Pons (tissue), 1 donor: Measurements from ENCODE around the gene C14orf180.
A peak's percentile ranks its signal among the peaks of the same experiment; 100 is the strongest.
"Not testable (repeated sequence)": the region's sequence is repeated elsewhere in the genome, so short reads cannot be mapped to it uniquely, and the experiment has no call there.

Source experiments
- DNase-seq: peaks from one replicate; pipeline ENCODE4 v3.0.0-alpha.2; 2016; ENCODE audit warnings: low spot score

C14orf180 gene

DNA sequence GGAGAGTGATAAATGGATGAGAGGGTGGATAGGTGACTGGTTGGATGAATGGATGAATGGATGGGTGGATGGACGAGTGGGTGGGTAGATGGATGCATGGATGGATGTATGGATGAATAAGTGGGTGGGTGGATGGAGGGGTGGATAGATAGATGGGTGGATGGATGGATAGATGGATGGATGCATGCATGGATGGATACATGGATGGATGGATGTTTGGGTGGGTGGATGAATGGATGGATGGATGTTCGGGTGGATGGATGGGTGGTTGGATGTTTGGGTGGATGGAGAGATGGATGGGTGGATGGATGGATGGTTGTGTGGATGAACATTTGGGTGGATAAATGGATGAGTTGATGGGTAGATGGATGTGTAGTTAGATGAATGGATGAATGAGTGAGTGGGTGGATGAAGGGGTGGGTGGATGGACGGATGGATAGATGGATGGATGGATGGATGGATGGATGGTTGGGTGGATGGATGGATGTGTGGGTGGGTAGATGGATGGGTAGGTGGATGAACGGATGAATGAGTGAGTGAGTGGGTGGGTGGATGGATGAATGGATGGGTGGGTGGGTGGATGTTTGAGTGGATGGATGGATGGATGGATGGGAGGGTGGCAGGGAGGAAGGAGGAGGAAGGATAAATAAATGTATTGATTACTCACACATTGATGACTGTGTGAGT, 34.7 kb downstream of the C14orf180 start:
- no peak for DNase-seq

DNA sequence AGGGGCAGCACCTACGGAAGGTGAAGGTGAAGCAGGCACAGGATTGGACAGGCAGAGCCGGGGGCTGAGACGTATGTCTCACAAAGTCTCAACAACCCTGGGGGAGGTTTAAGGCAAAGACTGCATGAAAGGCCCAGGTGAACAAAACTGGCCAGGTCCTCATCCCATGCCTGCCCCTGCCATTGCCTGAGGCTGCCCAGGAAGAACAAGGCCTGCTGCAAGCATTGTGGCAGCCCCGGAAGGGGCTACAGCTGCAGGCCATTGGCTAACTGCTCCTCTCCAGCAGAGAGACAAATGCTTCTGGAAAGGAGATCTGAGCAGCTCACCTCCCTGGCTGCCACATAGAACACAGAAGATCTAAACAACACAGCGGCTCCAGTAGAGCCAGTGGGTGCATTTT, 45.4 kb downstream of the C14orf180 start:
- no peak for DNase-seq

DNA sequence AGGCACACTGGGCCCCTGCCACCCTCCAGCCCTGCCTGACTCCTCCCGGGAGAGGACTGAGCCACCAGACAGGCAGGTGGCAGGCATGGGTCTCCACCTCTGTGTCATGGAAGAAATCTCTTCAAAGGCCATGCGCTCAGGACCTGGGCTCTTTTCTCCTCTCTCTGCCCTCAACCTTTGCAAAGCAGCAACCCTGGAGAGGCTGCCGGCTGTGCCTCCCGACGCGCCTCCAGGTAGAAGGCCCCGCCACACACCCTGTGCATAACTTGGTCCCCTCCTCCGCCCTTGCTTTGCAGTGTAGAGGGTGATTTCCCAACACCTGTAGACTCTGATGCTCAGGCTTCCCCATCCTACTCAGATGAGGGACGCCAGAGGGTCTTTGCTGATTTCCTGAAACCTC, 53.2 kb downstream of the C14orf180 start:
- DNase-seq = no peak

DNA sequence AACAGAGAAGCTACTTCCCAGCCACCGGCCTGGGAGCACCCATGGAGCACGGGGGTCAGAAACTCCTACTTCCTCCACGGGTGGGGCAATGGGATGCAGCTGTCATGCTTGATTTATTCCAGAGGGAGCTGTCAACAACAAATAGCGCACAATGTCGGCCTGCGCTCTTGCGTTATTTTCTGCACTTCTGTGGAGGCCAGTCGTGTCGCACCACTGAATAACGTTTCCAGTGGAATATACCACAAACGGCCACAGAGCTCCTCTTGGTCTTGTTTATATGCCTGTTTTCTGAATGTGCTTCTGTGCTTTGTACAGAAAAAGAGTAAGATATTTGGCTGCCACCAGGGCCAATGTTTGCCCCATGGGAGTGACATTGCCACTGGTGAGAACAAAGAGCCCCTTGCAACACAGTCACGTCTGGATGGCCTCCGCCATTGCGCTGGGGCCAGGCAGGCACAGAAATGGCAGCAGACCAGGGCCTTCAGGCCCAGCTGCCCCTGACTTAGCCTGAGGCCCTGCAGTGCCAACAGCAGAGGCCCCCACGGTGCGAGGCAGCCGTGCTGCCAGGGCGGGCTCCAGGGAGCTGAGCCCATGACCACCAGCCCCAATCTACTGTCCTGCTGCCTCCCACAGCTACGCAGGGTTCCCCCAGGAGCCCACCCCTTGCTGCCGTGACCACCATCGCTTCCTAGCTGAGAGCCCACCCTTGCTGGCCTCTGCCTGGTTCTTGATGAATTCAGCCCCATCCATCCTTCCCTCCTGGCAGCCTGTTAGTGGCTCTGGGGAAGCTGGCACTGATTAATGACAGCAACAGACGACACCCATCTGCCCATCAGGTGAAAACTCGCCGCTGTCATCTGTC, 53.9 kb downstream of the C14orf180 start:
- peak; percentile 76 for DNase-seq

DNA sequence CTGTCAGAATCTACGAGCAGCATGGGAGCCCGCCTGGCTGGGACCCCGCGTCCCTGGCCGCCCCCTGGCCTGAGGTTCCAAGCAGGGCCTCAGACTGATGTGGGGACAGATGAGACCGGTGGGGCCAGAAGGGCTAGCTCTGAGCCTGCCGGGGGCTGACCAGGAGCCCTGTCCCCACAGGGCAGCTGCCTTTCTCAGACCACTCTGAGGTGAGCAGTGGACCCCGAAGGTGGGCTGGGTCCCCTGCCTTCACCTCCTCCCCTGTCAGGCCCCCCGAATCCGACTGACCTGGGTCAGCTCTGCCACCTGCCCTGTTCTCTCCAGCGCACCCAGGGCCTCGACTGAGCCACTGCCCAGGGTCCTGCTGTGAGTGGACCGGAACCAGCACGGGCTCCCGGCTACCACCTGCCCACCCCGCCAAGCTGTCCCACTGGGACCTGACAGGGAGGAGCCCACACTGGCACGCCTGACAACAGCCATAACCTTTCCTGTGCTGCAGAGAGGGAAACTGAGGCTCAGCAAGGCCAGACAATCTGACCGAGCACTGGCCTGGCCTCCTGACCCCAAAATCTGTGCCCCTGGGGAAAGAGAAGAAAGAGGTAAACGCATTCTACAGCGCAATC, 54.7 kb downstream of the C14orf180 start:
- DNase-seq = no peak

DNA sequence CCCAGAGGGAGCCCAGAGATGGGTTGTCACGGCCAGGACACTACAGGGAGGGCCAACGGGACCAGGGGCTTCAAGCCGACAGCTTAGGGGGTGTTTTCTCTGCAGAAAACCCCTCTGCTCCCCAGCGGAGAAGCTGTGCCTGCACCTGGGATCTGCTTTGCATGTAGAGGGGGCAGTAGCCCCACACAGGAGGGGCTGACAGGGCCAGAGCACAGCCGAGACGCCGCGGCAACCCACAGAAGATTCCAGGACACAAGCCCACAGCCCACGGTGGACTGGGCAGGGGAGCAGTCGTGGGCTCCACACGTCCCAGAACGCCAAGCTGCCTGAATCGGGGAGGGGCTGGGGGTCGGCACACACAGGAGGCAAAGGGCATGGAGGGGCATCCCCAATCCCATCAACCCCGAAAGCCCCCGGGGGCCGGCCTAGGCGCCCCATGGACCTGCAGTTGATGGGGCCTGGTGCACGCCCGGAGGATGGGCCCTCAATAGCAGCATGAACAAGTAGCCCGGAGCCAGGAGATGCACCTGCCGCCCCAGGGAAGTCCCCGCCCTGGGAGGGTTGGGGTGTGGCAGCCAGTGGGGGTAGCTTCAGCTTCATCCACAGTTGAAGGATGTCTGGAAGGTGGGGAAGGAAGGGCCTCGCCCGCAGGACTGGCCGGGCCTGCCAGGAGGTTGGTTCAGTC, 55.5 kb downstream of the C14orf180 start:
- DNase-seq = no peak

DNA sequence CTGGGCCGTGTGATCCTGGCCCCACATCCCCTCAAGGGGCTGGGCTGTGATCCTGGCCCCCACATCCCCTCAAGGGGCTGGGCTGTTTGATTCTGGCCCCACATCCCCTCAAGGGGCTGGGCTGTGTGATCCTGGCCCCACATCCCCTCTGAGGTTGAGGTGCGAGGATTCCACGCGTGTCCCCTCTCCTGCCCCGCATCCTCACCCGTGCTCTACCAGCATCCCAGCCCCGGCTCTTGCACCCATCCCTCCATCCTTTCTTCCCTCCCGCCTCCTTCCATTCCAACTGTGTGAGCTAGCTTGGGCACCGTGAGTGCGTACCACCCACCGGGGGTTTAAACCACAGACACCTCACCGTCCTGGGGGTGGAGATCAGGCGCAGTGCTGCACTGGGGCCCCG, 56.2 kb downstream of the C14orf180 start:
- no peak for DNase-seq

DNA sequence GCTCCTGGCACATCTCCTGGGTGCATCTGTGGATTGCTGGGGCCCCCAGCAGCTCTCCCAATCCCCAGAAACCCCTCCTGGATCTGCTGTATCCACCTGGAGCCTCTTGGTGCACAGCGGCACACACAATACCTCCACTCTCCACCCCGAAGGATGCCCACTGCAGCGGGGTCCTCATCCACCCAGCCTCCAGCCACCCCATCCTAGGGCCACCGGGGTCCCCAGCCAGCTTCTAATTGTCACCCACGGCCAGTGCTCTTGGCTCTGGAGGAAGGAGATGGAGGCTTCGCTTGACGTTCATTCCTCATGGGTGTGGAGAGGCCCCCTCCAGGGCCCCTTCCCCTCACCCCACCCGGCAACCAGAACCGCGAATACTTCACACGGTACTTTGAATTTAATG, 56.6 kb downstream of the C14orf180 start:
- no peak for DNase-seq

DNA sequence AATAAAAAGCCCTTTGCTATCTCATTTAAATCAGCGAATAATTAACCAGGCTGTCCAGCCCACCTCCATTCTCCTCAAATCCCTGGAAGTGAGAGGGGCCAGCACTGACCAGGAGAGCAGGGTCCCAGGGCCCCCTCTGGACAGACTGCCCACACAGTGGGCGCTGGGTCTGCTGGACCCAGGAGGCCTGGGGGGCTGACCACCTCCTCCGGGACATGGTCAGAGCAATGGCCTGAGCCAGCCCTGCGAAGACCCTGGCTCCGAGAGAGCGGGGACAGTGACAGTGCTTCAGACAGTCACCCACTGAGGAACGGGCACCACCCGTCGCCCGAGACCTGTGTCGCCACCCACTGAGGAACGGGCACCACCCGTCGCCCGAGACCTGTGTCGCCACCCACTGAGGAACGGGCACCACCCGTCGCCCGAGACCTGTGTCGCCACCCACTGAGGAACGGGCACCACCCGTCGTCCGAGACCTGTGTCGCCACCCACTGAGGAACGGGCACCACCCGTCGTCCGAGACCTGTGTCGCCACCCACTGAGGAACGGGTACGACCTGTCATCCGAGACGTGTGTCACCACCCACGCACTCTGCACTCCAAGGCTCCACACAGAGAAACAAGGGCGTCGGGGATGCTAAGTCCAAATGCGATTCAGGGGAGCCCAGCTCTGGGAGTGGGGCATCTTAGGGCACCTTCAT, 57.4 kb downstream of the C14orf180 start:
- DNase-seq = not testable (repeated sequence)

DNA sequence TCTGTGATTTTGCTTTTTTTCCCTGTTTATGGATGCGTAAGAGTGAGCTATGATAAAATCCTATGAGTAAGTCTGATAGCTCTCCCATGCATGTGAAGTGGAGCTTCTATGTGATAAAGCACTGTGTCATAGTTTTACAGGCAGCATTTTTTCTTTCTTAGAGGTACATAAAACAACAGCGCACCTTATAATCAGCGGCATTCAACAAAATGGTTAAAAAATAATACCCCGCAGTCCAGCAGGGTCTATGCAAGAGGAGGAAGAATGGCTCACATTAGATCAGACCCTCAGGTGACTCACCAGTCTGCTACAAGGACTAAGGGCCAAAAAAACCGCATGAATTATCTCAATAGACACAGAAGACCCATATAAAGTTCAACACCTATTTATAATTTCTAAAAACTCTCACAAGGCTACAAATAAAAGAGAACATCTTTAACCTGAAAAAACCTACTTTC, 58.0 kb downstream of the C14orf180 start:
- DNase-seq = no peak

DNA sequence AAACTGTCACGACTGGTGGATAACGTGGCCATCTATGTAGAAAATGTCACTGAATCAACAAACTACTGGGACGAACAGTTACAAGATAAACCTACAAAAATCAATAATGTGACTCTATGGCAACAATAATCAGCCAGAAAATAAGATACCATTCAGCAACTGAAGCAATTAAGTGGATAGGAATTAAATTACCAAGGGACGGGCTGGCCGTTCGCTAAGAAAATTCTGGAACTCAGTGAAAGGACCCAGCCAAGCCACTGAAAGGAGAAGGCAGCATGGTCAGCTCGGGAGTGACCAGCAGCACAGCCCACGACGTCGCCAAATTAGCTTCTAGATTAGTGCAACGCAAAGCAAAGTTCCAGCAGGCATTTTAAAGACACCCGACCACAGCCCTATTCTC, 58.6 kb downstream of the C14orf180 start:
- no peak for DNase-seq

DNA sequence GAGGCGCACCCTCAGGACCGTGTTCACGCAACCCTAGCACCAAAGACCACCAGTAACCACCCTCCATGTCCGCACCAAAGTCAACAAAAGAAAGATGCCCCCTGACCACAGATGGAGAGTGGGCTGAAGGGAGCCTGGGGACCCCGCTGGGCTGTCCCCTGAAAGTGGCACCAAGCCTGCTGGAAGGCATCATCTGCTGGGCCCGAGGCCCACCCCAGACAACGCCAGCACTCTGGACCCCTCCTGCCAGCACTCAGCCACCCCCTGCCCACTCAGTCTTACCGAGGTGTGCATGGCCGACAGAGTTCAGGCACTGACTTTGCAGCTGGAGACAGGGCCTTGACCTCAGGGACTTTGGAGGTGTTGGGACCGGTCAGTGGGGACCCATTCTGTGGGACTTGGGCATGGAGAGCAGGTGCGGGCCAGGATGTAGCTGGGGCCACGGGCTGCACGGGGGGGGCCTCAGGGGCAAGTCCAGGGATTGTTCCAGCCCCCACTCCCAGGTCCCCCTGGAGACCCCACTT, 59.4 kb downstream of the C14orf180 start:
- no peak for DNase-seq

DNA sequence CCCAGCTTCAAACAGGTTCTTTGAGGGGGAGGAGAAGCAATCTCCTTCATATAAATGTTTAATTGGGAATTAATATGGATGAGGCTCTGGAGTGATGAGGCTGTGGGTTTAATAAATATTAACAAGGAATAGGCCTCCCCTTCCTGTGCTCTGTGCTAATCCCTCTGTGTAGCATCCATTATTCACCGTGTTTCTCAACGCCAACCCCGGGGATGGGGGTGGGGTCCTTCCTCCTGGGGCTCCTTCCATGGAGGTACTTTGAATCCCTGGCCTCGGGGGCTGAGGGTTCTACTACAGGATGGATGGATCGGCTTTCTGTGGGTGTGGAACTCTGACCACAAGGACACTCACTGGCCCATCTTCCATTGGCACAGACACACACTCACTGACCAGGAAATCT, 59.9 kb downstream of the C14orf180 start:
- no peak for DNase-seq
